ENCODE results near the gene VAT1L. TPM values are rescaled to one million over a fixed set of nuclear protein-coding genes. Genes with fewer than 3 reads are reported as not detected.

Gene VAT1L
- total RNA-seq, 1 donor = 0.10 TPM

GRCh38 chr16:77894162-77894561 is 105.8 kb downstream of the VAT1L start:
- no peaks in the 10 kb centered on the region for H3K4me1 ChIP-seq (ENCODE audit: insufficient read depth, low read length)
- H3K27me3 ChIP-seq (ENCODE audit: insufficient read depth, low read length) = no peaks in the 10 kb centered on the region
- H3K9me3 ChIP-seq (ENCODE audit: low read depth, low read length) = no peaks in the 10 kb centered on the region
- no peak overlapping the region for H3K4me3 ChIP-seq (ENCODE audit: low read length)

GRCh38 chr16:77895962-77896361 is 107.6 kb downstream of the VAT1L start:
- H3K4me3 ChIP-seq (ENCODE audit: low read length) = no peak overlapping the region
- H3K4me1 ChIP-seq (ENCODE audit: insufficient read depth, low read length) = no peaks in the 10 kb centered on the region
- H3K27me3 ChIP-seq (ENCODE audit: insufficient read depth, low read length) = no peaks in the 10 kb centered on the region
- no peaks in the 10 kb centered on the region for H3K9me3 ChIP-seq (ENCODE audit: low read depth, low read length)

GRCh38 chr16:77896415-77897128 is 108.2 kb downstream of the VAT1L start:
- no peak overlapping the region for H3K4me3 ChIP-seq (ENCODE audit: low read length)
- no peaks in the 10 kb centered on the region for H3K27me3 ChIP-seq (ENCODE audit: insufficient read depth, low read length)
- no peaks in the 10 kb centered on the region for H3K9me3 ChIP-seq (ENCODE audit: low read depth, low read length)
- no peaks in the 10 kb centered on the region for H3K4me1 ChIP-seq (ENCODE audit: insufficient read depth, low read length)

GRCh38 chr16:77897129-77897437 is 108.7 kb downstream of the VAT1L start:
- Histone ChIP-seq H3K4me3 (ENCODE audit: low read length) (no peak overlapping the region), H3K4me1 (ENCODE audit: insufficient read depth, low read length) (no peaks in the 10 kb centered on the region), H3K9me3 (ENCODE audit: low read depth, low read length) (no peaks in the 10 kb centered on the region), H3K27me3 (ENCODE audit: insufficient read depth, low read length) (no peaks in the 10 kb centered on the region)

- Histone ChIP-seq H3K27me3 (ENCODE audit: insufficient read depth, low read length) (no peaks in the 10 kb centered on the region), H3K9me3 (ENCODE audit: low read depth, low read length) (no peaks in the 10 kb centered on the region)
Observed at GRCh38 chr16:77897831-77898605, 109.7 kb downstream of the VAT1L start.

GRCh38 chr16:77898671-77899211 is 110.4 kb downstream of the VAT1L start:
- H3K9me3 ChIP-seq (ENCODE audit: low read depth, low read length) = no peaks in the 10 kb centered on the region

More at GRCh38 chr16:77897831-77898605, 109.7 kb downstream of the VAT1L start:
- Histone ChIP-seq H3K4me3 (ENCODE audit: low read length) (no peak overlapping the region), H3K4me1 (ENCODE audit: insufficient read depth, low read length) (no peaks in the 10 kb centered on the region)

GRCh38 chr16:77899416-77899815 is 111.1 kb downstream of the VAT1L start:
- Histone ChIP-seq H3K4me3 (ENCODE audit: low read length) (no peak overlapping the region), H3K9me3 (ENCODE audit: low read depth, low read length) (no peaks in the 10 kb centered on the region), H3K4me1 (ENCODE audit: insufficient read depth, low read length) (no peaks in the 10 kb centered on the region), H3K27me3 (ENCODE audit: insufficient read depth, low read length) (no peaks in the 10 kb centered on the region)

More at GRCh38 chr16:77898671-77899211, 110.4 kb downstream of the VAT1L start:
- no peaks in the 10 kb centered on the region for H3K27me3 ChIP-seq (ENCODE audit: insufficient read depth, low read length)
- no peaks in the 10 kb centered on the region for H3K4me1 ChIP-seq (ENCODE audit: insufficient read depth, low read length)
- H3K4me3 ChIP-seq (ENCODE audit: low read length) = no peak overlapping the region

- no peaks in the 10 kb centered on the region for H3K4me1 ChIP-seq (ENCODE audit: insufficient read depth, low read length)
- H3K27me3 ChIP-seq (ENCODE audit: insufficient read depth, low read length) = no peaks in the 10 kb centered on the region
- H3K9me3 ChIP-seq (ENCODE audit: low read depth, low read length) = no peaks in the 10 kb centered on the region
- no peak overlapping the region for H3K4me3 ChIP-seq (ENCODE audit: low read length)
Observed at GRCh38 chr16:77905374-77905920, 117.1 kb downstream of the VAT1L start.

- no peaks in the 10 kb centered on the region for H3K9me3 ChIP-seq (ENCODE audit: low read depth, low read length)
- no peaks in the 10 kb centered on the region for H3K27me3 ChIP-seq (ENCODE audit: insufficient read depth, low read length)
- H3K4me1 ChIP-seq (ENCODE audit: insufficient read depth, low read length) = no peaks in the 10 kb centered on the region
- no peak overlapping the region for H3K4me3 ChIP-seq (ENCODE audit: low read length)
Observed at GRCh38 chr16:77910021-77910420, 121.7 kb downstream of the VAT1L start.

GRCh38 chr16:77912617-77913016 is 124.3 kb downstream of the VAT1L start:
- H3K4me1 ChIP-seq (ENCODE audit: insufficient read depth, low read length) = no peaks in the 10 kb centered on the region
- H3K9me3 ChIP-seq (ENCODE audit: low read depth, low read length) = no peaks in the 10 kb centered on the region
- H3K4me3 ChIP-seq (ENCODE audit: low read length) = no peak overlapping the region
- no peaks in the 10 kb centered on the region for H3K27me3 ChIP-seq (ENCODE audit: insufficient read depth, low read length)

GRCh38 chr16:77913738-77914253 is 125.4 kb downstream of the VAT1L start:
- Histone ChIP-seq H3K27me3 (ENCODE audit: insufficient read depth, low read length) (no peaks in the 10 kb centered on the region), H3K4me1 (ENCODE audit: insufficient read depth, low read length) (no peaks in the 10 kb centered on the region), H3K9me3 (ENCODE audit: low read depth, low read length) (no peaks in the 10 kb centered on the region), H3K4me3 (ENCODE audit: low read length) (no peak overlapping the region)

- H3K4me3 ChIP-seq (ENCODE audit: low read length) = no peak overlapping the region
- no peaks in the 10 kb centered on the region for H3K27me3 ChIP-seq (ENCODE audit: insufficient read depth, low read length)
- H3K9me3 ChIP-seq (ENCODE audit: low read depth, low read length) = no peaks in the 10 kb centered on the region
- H3K4me1 ChIP-seq (ENCODE audit: insufficient read depth, low read length) = no peaks in the 10 kb centered on the region
Observed at GRCh38 chr16:77916111-77916510, 127.7 kb downstream of the VAT1L start.

GRCh38 chr16:77917971-77918370 is 129.6 kb downstream of the VAT1L start:
- Histone ChIP-seq H3K4me1 (ENCODE audit: insufficient read depth, low read length) (no peaks in the 10 kb centered on the region), H3K27me3 (ENCODE audit: insufficient read depth, low read length) (no peaks in the 10 kb centered on the region), H3K4me3 (ENCODE audit: low read length) (no peak overlapping the region), H3K9me3 (ENCODE audit: low read depth, low read length) (no peaks in the 10 kb centered on the region)

- no peak overlapping the region for H3K4me3 ChIP-seq (ENCODE audit: low read length)
- no peaks in the 10 kb centered on the region for H3K27me3 ChIP-seq (ENCODE audit: insufficient read depth, low read length)
- H3K4me1 ChIP-seq (ENCODE audit: insufficient read depth, low read length) = no peaks in the 10 kb centered on the region
- H3K9me3 ChIP-seq (ENCODE audit: low read depth, low read length) = no peaks in the 10 kb centered on the region
Observed at GRCh38 chr16:77918809-77919707, 130.7 kb downstream of the VAT1L start.
